Nephron progenitor cell (in vitro differentiated cells): ENCODE measurements around the gene COA3.

Experiments
- DNase-seq: peaks from one replicate; pipeline ENCODE4 v3.0.0; 2021
- H3K27ac Mint-ChIP-seq: 2 replicates; pipeline ENCODE4 v1.8.0; 2021; ENCODE audit warnings: mild to moderate bottlenecking, moderate library complexity, mixed read lengths
- H3K27me3 Mint-ChIP-seq: 2 replicates; pipeline ENCODE4 v1.8.0; 2021; ENCODE audit warnings: mild to moderate bottlenecking, low read depth, mixed read lengths; ENCODE audit not compliant: poor library complexity
- H3K36me3 Mint-ChIP-seq: 2 replicates; pipeline ENCODE4 v1.8.0; 2021; ENCODE audit warnings: low read depth, mixed read lengths
- H3K4me1 Mint-ChIP-seq: 2 replicates; pipeline ENCODE4 v1.8.0; 2021; ENCODE audit warnings: mixed read lengths
- H3K4me3 Mint-ChIP-seq: 2 replicates; pipeline ENCODE4 v1.8.0; 2021; ENCODE audit warnings: mild to moderate bottlenecking, moderate library complexity, mixed read lengths
- H3K9me3 Mint-ChIP-seq: 2 replicates; pipeline ENCODE4 v1.8.0; 2021; ENCODE audit warnings: mild to moderate bottlenecking, moderate library complexity, mixed read lengths
- CTCF ChIP-seq: fragments of 200-600 bp; sonication (generic); IDR thresholded peaks from 2 replicates; pipeline ENCODE4 v1.5.0; 2021; ENCODE audit warnings: antibody characterized with exemption

The COA3 gene

DNA sequence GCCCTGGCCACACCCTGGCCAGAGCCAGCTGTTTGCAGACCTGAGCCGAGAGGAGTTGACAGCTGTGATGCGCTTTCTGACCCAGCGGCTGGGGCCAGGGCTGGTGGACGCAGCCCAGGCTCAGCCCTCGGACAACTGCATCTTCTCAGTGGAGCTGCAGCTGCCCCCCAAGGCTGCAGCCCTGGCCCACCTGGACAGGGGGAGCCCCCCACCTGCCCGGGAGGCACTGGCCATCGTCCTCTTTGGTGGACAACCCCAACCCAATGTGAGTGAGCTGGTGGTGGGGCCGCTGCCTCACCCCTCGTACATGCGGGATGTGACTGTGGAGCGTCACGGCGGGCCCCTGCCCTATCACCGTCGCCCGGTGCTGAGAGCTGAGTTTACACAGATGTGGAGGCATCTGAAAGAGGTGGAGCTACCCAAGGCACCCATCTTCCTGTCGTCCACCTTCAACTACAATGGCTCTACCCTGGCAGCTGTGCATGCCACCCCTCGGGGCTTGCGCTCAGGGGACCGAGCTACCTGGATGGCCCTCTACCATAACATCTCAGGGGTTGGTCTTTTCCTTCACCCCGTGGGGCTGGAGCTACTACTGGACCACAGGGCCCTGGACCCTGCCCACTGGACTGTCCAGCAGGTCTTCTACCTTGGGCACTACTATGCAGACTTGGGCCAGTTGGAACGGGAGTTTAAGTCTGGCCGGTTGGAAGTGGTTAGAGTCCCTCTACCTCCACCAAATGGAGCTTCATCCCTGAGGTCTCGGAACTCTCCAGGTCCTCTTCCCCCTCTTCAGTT is 46.5 kb upstream of the COA3 start:
- TF ChIP-seq CTCF: no peak
- Mint-ChIP-seq H3K36me3 (peaks cover 21% of the 10 kb centered on the region), H3K4me3 (no peak overlapping the region), H3K4me1 (peaks cover 9% of the 10 kb centered on the region), H3K9me3 (no peaks in the 10 kb centered on the region), H3K27ac (peak overlapping the region; percentile 57), H3K27me3 (no peaks in the 10 kb centered on the region)
- no peak for DNase-seq

DNA sequence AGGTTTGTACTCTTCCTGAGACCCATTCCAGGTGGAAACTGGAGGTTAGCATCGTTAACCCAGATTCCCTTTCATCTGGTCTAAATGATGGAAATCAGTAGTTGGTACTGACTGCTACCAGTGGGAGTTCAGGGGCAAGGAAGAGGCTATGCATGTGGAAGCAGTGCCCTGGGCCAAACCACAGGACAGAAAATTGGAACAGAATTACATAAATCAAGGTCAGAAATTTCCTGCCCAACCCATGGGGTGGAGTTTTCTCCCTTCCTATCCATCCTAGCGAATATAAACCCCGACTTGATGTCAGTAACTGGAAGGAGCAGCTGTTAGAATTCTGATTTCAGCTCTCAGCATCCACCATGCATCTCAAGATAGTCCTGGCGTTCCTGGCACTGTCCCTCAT is 45.8 kb upstream of the COA3 start, which contains the start of gene AOC2:
AOC2 (plus strand) TSS at position 310 of the 400 bp plus-strand sequence; CDS start at position 357, 47 bp downstream.
- Mint-ChIP-seq H3K9me3 (no peaks in the 10 kb centered on the region), H3K27ac (peak within 1 kb of the TSS; percentile 57), H3K4me1 (peaks cover 2% of the 10 kb centered on the region), H3K36me3 (peaks cover 25% of the 10 kb centered on the region), H3K4me3 (no peak within 1 kb of the TSS), H3K27me3 (no peaks in the 10 kb centered on the region)
- DNase-seq: no peak
- TF ChIP-seq CTCF: no peak

- Mint-ChIP-seq H3K27me3 (no peaks in the 10 kb centered on the region), H3K9me3 (no peaks in the 10 kb centered on the region), H3K4me1 (no peaks in the 10 kb centered on the region), H3K27ac (peak overlapping the region; percentile 13), H3K36me3 (peaks cover 33% of the 10 kb centered on the region), H3K4me3 (no peak overlapping the region)
- DNase-seq: peak; percentile 40
- peak; percentile 96 for TF ChIP-seq CTCF
These were observed 44.9 kb upstream of the COA3 start for GRCh38 chr17:42843358-42843934.

DNA sequence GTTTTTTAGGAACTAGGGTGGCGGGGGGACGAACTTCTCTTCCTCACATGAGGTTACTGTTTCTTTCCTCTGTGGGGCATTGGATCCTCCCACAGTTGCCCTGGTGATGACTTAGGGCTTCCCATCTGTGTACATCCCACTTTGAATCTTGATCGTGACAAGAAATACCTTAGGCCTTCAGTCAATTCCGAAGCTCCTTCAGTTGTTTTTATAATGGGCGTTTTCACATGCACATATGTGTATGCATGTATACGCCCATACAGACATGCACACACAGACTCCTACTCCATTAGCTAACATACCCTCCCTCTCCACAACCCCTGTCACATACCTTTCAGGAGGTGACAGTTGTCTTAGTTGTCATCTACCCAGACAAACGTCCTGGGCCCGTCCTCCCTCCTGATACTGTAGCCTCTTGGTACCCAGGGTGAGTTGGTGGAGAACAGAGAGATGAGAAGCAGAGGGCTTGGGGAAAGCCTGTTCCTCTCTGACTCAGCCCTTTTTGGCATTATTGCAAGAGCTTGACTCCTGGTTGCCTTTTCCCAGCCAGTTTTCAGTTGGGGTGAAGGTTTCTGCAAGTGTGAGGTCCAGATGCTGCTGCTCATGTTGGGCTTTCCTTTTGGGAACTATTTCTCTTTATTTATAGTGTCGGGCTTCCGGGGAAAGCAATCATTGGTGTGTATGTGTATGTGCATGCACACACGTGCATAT is 43.6 kb upstream of the COA3 start:
- no peak for TF ChIP-seq CTCF
- Mint-ChIP-seq H3K27ac (no peak overlapping the region), H3K9me3 (no peaks in the 10 kb centered on the region), H3K4me1 (no peaks in the 10 kb centered on the region), H3K27me3 (no peaks in the 10 kb centered on the region), H3K4me3 (no peak overlapping the region), H3K36me3 (peaks cover 41% of the 10 kb centered on the region)
- no peak for DNase-seq

DNA sequence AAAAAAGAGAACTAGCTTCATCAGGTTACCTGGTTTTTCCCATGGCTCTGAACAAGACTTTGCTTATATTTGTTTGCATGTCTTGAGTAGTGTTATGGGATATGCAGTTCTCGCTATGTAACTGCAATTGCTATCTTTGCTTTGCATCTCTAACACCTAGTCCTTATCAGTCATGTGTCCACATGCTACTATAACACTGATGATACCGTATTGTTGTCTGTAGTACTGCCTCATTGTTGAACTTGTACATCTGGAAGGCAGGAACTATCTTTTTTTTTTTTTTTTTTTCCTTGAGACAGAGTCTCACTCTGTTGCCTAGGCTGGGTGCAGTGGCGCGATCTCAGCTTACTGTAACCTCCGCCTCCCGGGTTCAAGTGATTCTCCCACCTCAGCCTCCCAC is 37.2 kb upstream of the COA3 start:
- no peak overlapping the region for H3K4me3 Mint-ChIP-seq
- no peak overlapping the region for H3K27ac Mint-ChIP-seq
- peaks cover 49% of the 10 kb centered on the region for H3K36me3 Mint-ChIP-seq
- peaks cover 3% of the 10 kb centered on the region for H3K27me3 Mint-ChIP-seq
- H3K9me3 Mint-ChIP-seq: no peaks in the 10 kb centered on the region
- peaks cover 24% of the 10 kb centered on the region for H3K4me1 Mint-ChIP-seq
- no peak for TF ChIP-seq CTCF
- DNase-seq: no peak
